VCaP (cell line): ENCODE results near the gene ZNF184.
A peak's percentile ranks its signal among the peaks of the same experiment; 100 is the strongest.

Experiments used
- H3K27ac ChIP-seq: fragments of 450-650 bp; 2 replicates; pipeline ENCODE4 v1.5.1; 2017
- TF ChIP-seq, protein P1 (sequence below): fragments of 450-650 bp; conservative IDR thresholded peaks from 2 replicates; pipeline ENCODE4 v1.5.1; 2017; ENCODE audit warnings: mild to moderate bottlenecking, moderate library complexity

The ZNF184 gene

DNA sequence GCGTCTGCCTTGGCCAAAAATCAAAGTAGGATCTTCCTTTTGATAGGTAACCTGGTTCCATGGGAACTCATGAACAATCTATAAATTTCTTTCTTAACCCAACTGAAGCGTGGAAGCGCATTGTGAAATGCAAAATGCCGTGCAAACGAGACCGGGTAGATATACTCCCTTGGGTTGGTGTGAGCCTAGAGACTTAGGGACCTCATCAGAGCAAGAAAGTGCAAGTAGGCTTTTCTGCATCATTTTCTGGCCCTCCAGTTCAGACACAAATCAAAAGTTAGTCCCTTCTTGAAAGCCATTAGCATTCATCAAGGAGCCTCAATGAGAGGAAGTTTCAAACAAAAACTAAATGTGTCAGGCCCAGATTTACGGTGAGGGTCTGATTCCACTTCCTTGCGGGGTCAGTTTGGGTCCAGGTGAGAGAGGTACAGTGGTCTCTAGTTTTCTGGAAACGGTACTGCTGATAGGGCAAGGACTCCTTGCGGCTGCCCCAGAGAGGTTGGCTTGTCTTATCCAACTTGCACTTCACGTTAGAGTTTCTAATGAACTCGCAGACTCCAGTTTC lies 5.3 kb upstream of the ZNF184 start:
- TF ChIP-seq, protein P1, sequence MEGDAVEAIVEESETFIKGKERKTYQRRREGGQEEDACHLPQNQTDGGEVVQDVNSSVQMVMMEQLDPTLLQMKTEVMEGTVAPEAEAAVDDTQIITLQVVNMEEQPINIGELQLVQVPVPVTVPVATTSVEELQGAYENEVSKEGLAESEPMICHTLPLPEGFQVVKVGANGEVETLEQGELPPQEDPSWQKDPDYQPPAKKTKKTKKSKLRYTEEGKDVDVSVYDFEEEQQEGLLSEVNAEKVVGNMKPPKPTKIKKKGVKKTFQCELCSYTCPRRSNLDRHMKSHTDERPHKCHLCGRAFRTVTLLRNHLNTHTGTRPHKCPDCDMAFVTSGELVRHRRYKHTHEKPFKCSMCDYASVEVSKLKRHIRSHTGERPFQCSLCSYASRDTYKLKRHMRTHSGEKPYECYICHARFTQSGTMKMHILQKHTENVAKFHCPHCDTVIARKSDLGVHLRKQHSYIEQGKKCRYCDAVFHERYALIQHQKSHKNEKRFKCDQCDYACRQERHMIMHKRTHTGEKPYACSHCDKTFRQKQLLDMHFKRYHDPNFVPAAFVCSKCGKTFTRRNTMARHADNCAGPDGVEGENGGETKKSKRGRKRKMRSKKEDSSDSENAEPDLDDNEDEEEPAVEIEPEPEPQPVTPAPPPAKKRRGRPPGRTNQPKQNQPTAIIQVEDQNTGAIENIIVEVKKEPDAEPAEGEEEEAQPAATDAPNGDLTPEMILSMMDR = no peak
- H3K27ac ChIP-seq = peak overlapping the region; percentile 67

DNA sequence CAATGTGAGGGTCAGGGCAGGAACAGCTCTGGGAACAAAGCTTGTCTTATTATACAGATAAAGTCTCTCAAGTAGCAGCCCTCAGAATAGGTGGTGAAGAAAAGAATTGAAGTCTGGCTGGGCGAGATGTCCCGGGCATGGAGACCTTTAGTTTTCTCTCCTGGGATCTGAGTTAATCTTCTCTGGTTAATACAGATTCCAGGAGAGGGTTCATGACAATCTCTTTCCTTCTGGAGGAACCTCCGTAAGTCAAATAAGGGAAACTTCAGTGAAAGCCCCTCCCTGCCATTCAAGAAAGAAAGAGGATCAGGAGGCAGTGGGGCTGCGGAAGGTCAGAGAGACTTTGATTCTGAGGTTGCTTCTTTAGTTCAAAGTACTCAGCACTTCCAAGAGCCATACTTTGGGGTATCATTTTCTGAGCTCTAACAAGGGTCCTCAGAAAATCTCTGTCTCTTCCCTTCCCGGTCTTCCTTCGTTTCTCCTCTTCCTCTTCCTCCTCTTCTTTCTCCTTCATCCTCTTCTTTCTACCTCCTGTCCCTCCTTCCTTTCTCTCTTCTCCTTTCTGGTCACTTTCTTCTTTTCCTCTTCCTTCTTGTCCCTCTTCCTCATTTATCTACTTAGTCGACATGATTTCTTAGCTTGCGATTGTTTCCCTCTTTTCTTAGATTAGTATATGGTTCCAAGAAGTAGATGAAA lies 4.6 kb upstream of the ZNF184 start:
- TF ChIP-seq, protein P1 = no peak
- no peak overlapping the region for H3K27ac ChIP-seq

DNA sequence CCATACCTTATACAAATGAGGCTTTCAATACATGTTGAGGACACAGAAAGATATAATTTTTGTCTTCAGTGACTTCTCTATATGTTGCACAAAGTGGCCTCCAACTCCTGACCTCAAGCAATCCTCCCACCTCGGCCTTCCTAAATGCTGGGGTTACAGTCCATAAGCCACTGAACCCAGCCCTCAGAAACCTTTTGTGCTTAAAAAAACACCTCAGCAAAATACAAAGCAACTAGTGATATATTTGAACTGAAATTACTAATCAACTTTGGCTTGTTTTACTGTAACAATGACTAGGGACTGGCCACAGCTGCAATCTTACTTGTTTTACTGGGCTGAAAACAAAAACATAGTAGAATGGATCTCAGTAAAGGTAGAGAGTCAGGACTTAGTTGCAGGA lies 3.2 kb upstream of the ZNF184 start:
- H3K27ac ChIP-seq = no peak overlapping the region
- TF ChIP-seq, protein P1 = no peak

DNA sequence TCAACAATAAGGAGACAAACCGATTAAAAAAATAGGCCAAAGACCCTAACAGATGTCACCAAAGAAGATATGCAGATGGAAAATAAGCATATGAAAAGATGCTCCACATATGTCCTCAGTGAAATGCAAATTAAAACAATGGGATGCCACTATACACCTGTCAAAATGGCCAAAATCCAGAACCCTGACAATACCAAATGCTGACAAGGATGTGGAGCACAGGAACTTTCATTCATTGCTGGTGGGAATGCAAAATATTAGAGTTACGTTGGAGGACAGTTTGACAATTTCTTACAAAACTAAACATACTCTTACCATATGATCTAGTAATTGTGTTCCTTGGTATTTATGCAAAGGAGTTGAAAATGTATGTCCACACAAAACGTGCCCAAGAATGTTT lies 1.8 kb upstream of the ZNF184 start:
- H3K27ac ChIP-seq = no peak overlapping the region
- TF ChIP-seq, protein P1 = no peak

- H3K27ac ChIP-seq = no peak overlapping the region
- TF ChIP-seq, protein P1 = no peak
Observed at GRCh38 chr6:27474172-27474465, 1.2 kb upstream of the ZNF184 start.

GRCh38 chr6:27472182-27472616 lies 706 bp downstream of the ZNF184 start:
- H3K27ac ChIP-seq = peak overlapping the region; percentile 89
- TF ChIP-seq, protein P1 = no peak

GRCh38 chr6:27471365-27472115 lies 1.4 kb downstream of the ZNF184 start:
- H3K27ac ChIP-seq = peak overlapping the region; percentile 89
- TF ChIP-seq, protein P1 = no peak
